GM21423 (cell line): Measurements from ENCODE around the gene NRG2.

Experiments
- ATAC-seq: cut with Tn5 transposase; IDR thresholded peaks from one replicate; pipeline ENCODE4 v1.9.1; 2021; ENCODE audit warnings: mild to moderate bottlenecking, moderate library complexity; ENCODE audit not compliant: unreplicated experiment

The NRG2 gene

GRCh38 chr5:139910036-139910435 is 133.1 kb downstream of the NRG2 start:
- ATAC-seq, result no peak

GRCh38 chr5:139908749-139909148 is 134.3 kb downstream of the NRG2 start:
- no peak for ATAC-seq

GRCh38 chr5:139906661-139907060 is 136.4 kb downstream of the NRG2 start:
- ATAC-seq, result no peak

- ATAC-seq, result no peak
These were observed 138.1 kb downstream of the NRG2 start for GRCh38 chr5:139904816-139905661.

- no peak for ATAC-seq
These were observed 138.6 kb downstream of the NRG2 start for GRCh38 chr5:139904566-139904815.

GRCh38 chr5:139903795-139904565 is 139.1 kb downstream of the NRG2 start:
- no peak for ATAC-seq

- no peak for ATAC-seq
These were observed 139.7 kb downstream of the NRG2 start for GRCh38 chr5:139903450-139903794.

GRCh38 chr5:139901986-139902385 is 141.1 kb downstream of the NRG2 start:
- ATAC-seq, result no peak

GRCh38 chr5:139901251-139901575 is 141.9 kb downstream of the NRG2 start:
- no peak for ATAC-seq

- ATAC-seq, result no peak
These were observed 142.4 kb downstream of the NRG2 start for GRCh38 chr5:139900546-139901250.

GRCh38 chr5:139898981-139899380 is 144.1 kb downstream of the NRG2 start:
- no peak for ATAC-seq

- ATAC-seq, result no peak
These were observed 145.1 kb downstream of the NRG2 start for GRCh38 chr5:139897982-139898381.

GRCh38 chr5:139897342-139897741 is 145.8 kb downstream of the NRG2 start:
- no peak for ATAC-seq

GRCh38 chr5:139896718-139897117 is 146.4 kb downstream of the NRG2 start:
- ATAC-seq, result no peak

GRCh38 chr5:139895647-139896046 is 147.5 kb downstream of the NRG2 start:
- ATAC-seq, result no peak

GRCh38 chr5:139895046-139895445 is 148.1 kb downstream of the NRG2 start:
- ATAC-seq, result no peak

- no peak for ATAC-seq
These were observed 149.2 kb downstream of the NRG2 start for GRCh38 chr5:139893873-139894272.

- no peak for ATAC-seq
These were observed 153.7 kb downstream of the NRG2 start for GRCh38 chr5:139889410-139889809.

- ATAC-seq, result no peak
These were observed 154.7 kb downstream of the NRG2 start for GRCh38 chr5:139888370-139888769.

- ATAC-seq, result no peak
These were observed 156.9 kb downstream of the NRG2 start for GRCh38 chr5:139886213-139886612.

GRCh38 chr5:139885857-139886208 is 157.3 kb downstream of the NRG2 start:
- ATAC-seq, result no peak

GRCh38 chr5:139885172-139885856 is 157.8 kb downstream of the NRG2 start:
- no peak for ATAC-seq
